HG03039 (cell line): ENCODE data around the gene GAGE12J.
"Not testable (repeated sequence)": the region's sequence is repeated elsewhere in the genome, so short reads cannot be mapped to it uniquely, and the experiment has no call there.

Experiments used
- ATAC-seq: cut with Tn5 transposase; IDR thresholded peaks from one replicate; pipeline ENCODE4 v1.9.1; 2021; ENCODE audit warnings: mild to moderate bottlenecking, moderate library complexity; ENCODE audit not compliant: unreplicated experiment

GAGE12J gene, protein sequence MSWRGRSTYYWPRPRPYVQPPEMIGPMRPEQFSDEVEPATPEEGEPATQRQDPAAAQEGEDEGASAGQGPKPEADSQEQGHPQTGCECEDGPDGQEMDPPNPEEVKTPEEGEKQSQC

DNA sequence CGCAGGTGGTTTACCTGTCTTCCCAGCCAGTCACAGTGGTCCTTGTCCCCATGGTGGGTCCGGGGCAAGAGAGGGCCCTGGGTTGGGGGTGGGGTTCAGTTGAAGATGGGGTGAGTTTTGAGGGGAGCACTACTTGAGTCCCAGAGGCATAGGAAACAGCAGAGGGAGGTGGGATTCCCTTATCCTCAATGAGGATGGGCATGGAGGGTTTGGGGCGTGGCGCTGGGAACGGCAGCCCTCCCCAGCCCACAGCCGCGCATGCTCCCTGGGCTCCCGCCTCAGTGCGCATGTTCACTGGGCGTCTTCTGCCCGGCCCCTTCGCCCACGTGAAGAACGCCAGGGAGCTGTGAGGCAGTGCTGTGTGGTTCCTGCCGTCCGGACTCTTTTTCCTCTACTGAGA is at the start of gene GAGE12J:
Gene GAGE12J, plus strand, starts transcription at position 301 of the 400 bp plus-strand sequence. CDS start 1,157 bp downstream, outside the sequence.
- ATAC-seq, result not testable (repeated sequence)

- no peak for ATAC-seq
These were observed 49.4 kb upstream of the GAGE12J start for GRCh38 chrX:49272421-49272820.

DNA sequence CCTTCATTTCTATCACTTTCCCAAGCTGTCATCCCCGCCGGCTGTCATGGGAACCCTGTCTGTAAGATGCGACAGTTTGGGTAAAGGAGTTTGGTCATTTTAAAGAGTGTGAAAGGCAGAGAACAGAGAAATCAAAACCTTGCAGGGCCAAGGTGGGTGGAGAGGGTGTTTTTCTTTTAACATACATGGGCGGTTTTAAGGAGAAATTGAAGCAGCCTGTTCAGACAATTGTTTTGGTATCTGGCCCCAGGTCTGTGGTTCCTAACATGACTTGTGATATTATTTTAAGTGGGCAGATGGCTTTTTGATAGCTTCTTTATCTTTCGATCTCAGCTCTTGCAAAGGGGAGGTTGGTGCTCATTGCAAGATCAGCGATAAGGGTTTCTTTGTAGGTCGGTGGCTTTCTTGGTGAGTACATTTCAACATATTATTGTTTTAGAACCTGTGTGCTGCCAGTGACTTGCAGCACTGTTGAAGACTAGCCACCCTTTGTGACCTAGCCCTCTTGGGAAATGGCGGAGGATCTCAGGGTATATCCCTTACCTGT is 48.6 kb upstream of the GAGE12J start:
- no peak for ATAC-seq

DNA sequence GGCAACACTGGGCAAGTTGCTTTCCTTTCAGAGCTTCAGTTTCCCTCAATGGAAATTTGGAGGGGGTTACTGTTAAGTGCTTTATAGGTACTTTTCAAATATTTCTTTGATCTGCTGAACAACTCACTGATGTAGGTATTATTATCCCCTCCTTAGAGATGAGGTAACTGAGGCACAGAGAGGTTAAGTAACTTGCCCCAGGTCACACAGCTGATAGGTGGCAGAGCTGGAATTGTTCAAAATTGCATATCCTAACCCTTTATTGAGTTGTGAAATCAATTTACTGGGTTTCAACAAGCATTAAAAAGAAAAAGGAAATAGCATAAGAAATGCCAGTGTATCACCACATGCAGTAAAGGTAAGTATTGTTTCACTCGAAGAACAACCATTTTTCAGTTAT is 45.6 kb upstream of the GAGE12J start:
- ATAC-seq, result no peak

- ATAC-seq, result no peak
These were observed 44.9 kb upstream of the GAGE12J start for GRCh38 chrX:49276671-49277534.

GRCh38 chrX:49277535-49277830 is 44.4 kb upstream of the GAGE12J start:
- ATAC-seq, result no peak

GRCh38 chrX:49278081-49278480 is 43.8 kb upstream of the GAGE12J start:
- ATAC-seq, result no peak

- no peak for ATAC-seq
These were observed 39.2 kb upstream of the GAGE12J start for GRCh38 chrX:49282647-49283011.

DNA sequence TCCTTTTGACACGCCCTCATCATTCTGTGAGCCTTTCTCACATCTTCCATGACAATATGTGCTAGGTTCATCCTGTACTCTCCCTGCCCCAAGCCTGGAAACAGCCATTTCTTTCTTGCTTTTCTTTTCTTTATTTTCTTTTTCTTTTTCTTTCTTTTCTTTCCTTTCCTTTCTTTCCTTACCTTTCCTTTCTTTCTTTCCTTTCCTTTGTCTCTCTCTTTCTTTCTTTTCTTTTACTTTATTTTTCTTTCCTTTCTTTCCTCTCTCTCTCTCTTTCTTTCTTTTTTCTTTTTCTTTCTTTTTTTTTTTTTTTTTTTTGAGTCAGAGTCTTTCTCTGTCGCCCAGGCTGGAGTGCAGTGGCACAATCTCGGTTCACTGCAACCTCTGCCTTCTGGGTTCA is 37.6 kb upstream of the GAGE12J start:
- ATAC-seq, result no peak

- no peak for ATAC-seq
These were observed 35.7 kb upstream of the GAGE12J start for GRCh38 chrX:49286136-49286535.

GRCh38 chrX:49286581-49286980 is 35.3 kb upstream of the GAGE12J start:
- ATAC-seq, result no peak

DNA sequence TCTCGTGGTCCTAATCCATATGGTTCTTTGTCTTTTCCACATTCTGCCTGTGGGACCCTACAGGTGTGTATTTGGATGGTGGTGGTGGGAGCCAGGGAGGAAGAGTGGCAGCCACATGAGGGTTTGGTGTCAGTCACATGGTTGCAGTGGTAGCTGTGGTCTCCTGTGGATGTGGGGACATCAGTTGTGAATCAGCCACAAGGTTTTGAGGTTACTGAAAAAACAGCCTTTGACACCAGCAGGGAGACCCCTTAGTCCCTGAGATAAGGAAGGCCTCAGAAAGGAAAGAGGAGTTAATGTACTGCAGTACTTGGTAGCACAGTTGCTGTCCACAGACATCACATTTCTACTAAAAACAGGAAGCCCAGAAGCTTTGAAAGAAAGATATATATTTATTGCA is 34.2 kb upstream of the GAGE12J start:
- no peak for ATAC-seq

DNA sequence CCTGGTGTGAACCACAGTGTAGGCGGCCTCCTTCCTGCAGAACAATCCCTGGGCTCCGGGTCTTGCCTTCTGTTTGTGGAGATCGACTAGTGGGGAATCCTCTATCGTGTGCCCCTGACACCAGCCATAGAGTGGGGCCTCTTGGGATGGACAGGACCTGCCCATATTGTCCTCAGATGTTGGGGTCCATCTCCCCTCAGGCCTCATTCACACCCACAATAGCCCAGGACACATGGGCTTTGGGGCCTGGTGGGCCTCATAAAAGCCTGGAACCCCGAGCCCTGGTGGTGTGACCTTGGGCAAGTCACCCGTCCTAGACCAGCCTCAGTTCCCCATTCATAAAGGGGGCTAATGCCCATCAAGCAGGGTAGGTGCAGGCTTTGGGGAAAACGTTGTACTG is 31.6 kb upstream of the GAGE12J start:
- no peak for ATAC-seq

DNA sequence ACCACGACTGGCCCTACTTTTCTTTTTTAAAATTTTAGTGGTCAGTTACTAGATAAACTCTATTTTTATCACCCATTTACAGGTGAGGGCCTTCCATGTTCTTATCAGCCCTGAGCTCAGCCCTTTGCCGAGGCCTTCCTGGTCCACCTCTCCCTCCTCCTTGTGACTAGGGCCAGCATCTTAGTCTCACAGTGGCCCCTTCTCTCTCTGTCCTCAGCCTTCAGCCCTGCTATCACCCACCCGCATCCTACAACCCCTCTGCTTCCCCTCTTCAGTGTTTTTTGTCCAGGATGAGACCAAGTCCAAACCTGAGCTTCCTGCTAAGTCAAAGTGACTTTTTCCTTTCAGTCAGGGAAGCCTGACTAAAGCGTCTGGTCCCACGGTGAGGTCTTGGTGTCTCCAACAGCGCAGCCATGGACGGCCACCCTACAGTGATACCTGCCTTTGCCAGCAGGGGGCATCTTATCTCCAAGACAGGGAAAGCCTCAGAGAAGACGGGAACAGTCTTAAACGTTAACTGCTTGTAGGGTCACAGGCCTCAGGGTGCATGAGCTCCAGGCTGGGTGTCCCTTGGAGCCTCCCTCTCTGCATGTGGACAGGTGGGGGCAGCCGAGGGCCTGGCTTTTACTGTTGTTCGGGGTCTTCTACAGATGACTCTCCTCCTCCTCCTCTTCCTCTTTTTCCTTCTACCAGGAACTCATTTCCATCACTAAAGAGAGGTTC is 30.1 kb upstream of the GAGE12J start:
- ATAC-seq, result no peak

GRCh38 chrX:49292400-49293362 is 29.2 kb upstream of the GAGE12J start:
- ATAC-seq, result no peak

DNA sequence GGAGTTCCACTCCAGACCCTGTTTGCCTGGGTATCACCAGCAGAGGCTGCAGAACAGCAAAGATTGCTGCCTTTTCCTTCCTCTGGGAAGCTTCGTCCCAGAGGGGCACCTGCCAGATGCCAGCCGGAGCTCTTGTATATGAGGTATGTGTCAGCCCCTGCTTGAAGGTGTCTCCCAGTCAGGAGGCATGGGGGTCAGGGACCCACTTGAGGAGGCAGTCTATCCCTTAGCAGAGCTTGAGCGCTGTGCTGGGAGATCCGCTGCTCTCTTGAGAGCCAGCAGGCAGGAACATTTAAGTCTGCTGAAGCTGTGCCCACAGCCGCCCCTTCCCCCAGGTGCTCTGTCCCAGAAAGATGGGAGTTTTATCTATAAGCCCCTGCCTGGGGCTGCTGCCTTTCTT is 22.5 kb upstream of the GAGE12J start:
- not testable (repeated sequence) for ATAC-seq

GRCh38 chrX:49300703-49301102 is 21.1 kb upstream of the GAGE12J start:
- ATAC-seq, result no peak

GRCh38 chrX:49303346-49303745 is 18.5 kb upstream of the GAGE12J start, which contains the start of gene GAGE10:
GAGE10 (plus strand) TSS chrX:49303646; CDS start chrX:49304860, 1,214 bp downstream.
- no peak for ATAC-seq

DNA sequence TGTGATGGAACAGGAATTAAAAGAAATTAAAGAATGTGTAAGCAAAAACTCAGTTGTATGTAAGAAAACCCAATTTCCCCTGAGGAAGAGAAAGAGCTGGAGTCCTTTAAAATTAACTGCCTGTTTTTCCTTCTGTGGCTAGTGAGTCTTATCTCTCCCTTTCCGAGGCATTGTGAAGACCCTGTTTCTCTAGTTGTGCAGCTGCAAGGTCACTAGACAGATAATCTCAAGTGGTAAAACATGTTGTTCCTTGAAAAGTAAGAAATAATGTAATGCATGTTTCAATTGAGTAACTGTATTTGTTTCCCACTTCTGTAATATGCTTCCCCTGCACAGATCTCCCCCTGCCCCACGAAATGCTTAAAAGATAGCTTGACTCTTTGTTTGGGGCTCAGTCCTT is 14.1 kb upstream of the GAGE12J start:
- ATAC-seq, result not testable (repeated sequence)

- ATAC-seq, result no peak
These were observed 13.1 kb upstream of the GAGE12J start for GRCh38 chrX:49308604-49309269.
